GM23338 (cell line): ENCODE measurements around the gene SMYD3. TPM values are rescaled to one million over a fixed set of nuclear protein-coding genes. Genes with fewer than 3 reads are reported as not detected.

Experiments used
- ATAC-seq: fragments of 200-7000 bp; cut with Tn5 transposase; 3 replicates; pipeline ENCODE4 v1.9.1; 2020
- DNase-seq: peaks from one replicate; pipeline ENCODE4 v3.0.0-alpha.2; 2015; ENCODE audit warnings: low spot score
- H2AFZ ChIP-seq: fragments of 200-600 bp; sonication (generic); 2 replicates; pipeline ENCODE4 v1.8.0; 2016; ENCODE audit warnings: antibody characterized with exemption, mild to moderate bottlenecking, moderate library complexity
- H3F3A ChIP-seq: fragments of 200-600 bp; sonication (generic); replicated peaks from 2 replicates; pipeline ENCODE4 v1.8.0; 2017; ENCODE audit warnings: antibody characterized with exemption, mixed run types, low read depth
- H3K27ac ChIP-seq: fragments of 200-600 bp; sonication (generic); 2 replicates; pipeline ENCODE4 v1.6.1; 2016; ENCODE audit warnings: low read depth
- H3K27me3 ChIP-seq: fragments of 200-600 bp; sonication (generic); 2 replicates; pipeline ENCODE4 v1.8.0; 2016; ENCODE audit warnings: mild to moderate bottlenecking, mixed run types, moderate library complexity; ENCODE audit not compliant: insufficient read depth
- H3K36me3 ChIP-seq: fragments of 200-600 bp; sonication (generic); 2 replicates; pipeline ENCODE4 v1.8.0; 2016; ENCODE audit warnings: mild to moderate bottlenecking; ENCODE audit not compliant: insufficient read depth
- H3K4me1 ChIP-seq: fragments of 200-600 bp; sonication (generic); 2 replicates; pipeline ENCODE4 v1.8.0; 2016; ENCODE audit warnings: mild to moderate bottlenecking, moderate library complexity; ENCODE audit not compliant: insufficient read depth
- H3K4me2 ChIP-seq: fragments of 200-600 bp; sonication (generic); 2 replicates; pipeline ENCODE4 v1.7.1; 2017; ENCODE audit warnings: mixed run types
- H3K4me3 ChIP-seq: fragments of 200-600 bp; sonication (generic); 2 replicates; pipeline ENCODE4 v1.6.1; 2016; ENCODE audit warnings: mixed run types
- H3K79me2 ChIP-seq: fragments of 200-600 bp; sonication (generic); replicated peaks from 2 replicates; pipeline ENCODE4 v1.8.0; 2017; ENCODE audit warnings: mild to moderate bottlenecking; ENCODE audit not compliant: insufficient read depth
- H3K9me2 ChIP-seq: fragments of 200-600 bp; sonication (generic); 2 replicates; pipeline ENCODE4 v1.8.0; 2017; ENCODE audit not compliant: insufficient read depth
- H4K20me1 ChIP-seq: fragments of 200-600 bp; sonication (generic); replicated peaks from 2 replicates; pipeline ENCODE4 v1.8.0; 2017; ENCODE audit warnings: mild to moderate bottlenecking; ENCODE audit not compliant: insufficient read depth
- H3K27ac Mint-ChIP-seq: 2 replicates; pipeline ENCODE4 v1.8.0; 2020; ENCODE audit warnings: inconsistent platforms, mild to moderate bottlenecking, moderate library complexity, mixed read lengths
- H3K27me3 Mint-ChIP-seq: 3 replicates; pipeline ENCODE4 v1.8.0; 2022; ENCODE audit warnings: low read depth, mild to moderate bottlenecking, moderate library complexity, mixed read lengths, inconsistent platforms; ENCODE audit not compliant: insufficient read depth, poor library complexity
- H3K36me3 Mint-ChIP-seq: 3 replicates; pipeline ENCODE4 v1.8.0; 2021; ENCODE audit warnings: low read depth, mild to moderate bottlenecking, inconsistent platforms, moderate library complexity, mixed read lengths
- H3K4me1 Mint-ChIP-seq: 3 replicates; pipeline ENCODE4 v1.8.0; 2020; ENCODE audit warnings: mild to moderate bottlenecking, inconsistent platforms, mixed read lengths
- H3K4me3 Mint-ChIP-seq: 3 replicates; pipeline ENCODE4 v1.8.0; 2021; ENCODE audit warnings: moderate library complexity, mild to moderate bottlenecking, inconsistent platforms, mixed read lengths
- H3K9me3 Mint-ChIP-seq: 3 replicates; pipeline ENCODE4 v1.8.0; 2020; ENCODE audit warnings: moderate library complexity, mild to moderate bottlenecking, inconsistent platforms, mixed read lengths
- CREB1 ChIP-seq: fragments of 250-450 bp; sonication (Bioruptor Pico); IDR thresholded peaks from 2 replicates; pipeline ENCODE4 v1.5.0; 2020; ENCODE audit warnings: low read depth, mild to moderate bottlenecking, moderate library complexity
- NANOG ChIP-seq: IDR thresholded peaks from 2 replicates; pipeline ENCODE4 v1.6.1; 2016; ENCODE audit warnings: antibody characterized with exemption, borderline replicate concordance
- POLR2AphosphoS5 ChIP-seq: IDR thresholded peaks from 2 replicates; pipeline ENCODE4 v1.6.1; 2016; ENCODE audit warnings: antibody characterized with exemption, low read depth
- polyA plus RNA-seq: library from polyadenylated mRNA; unstranded; fragments of >200 nt; fragmentation: Nextera tagmentation; extraction: Ambion mirVana; gene quantifications from 2 replicates; pipeline ENCODE4 v1.2.1, GENCODE V29; 2016
- total RNA-seq: library from RNA; depleted of rRNA; stranded (reverse); fragments of >200 nt; shearing (Covaris generic); gene quantifications from 2 replicates; pipeline ENCODE4 v1.2.3, GENCODE V29; 2014
- TF ChIP-seq, protein P1 (sequence below): IDR thresholded peaks from 2 replicates; pipeline ENCODE4 v1.6.1; 2016; ENCODE audit warnings: antibody characterized with exemption
- TF ChIP-seq, protein P2 (sequence below): IDR thresholded peaks from one replicate; pipeline ENCODE4 v1.6.1; 2018; ENCODE audit warnings: antibody characterized with exemption; ENCODE audit not compliant: unreplicated experiment
- TF ChIP-seq, protein P3 (sequence below): fragments of 250-450 bp; sonication (Bioruptor Pico); IDR thresholded peaks from 2 replicates; pipeline ENCODE4 v1.5.0; 2020; ENCODE audit warnings: mild to moderate bottlenecking, moderate library complexity

The SMYD3 gene
- total and polyA plus RNA-seq, 2 experiments from 2014 or later = 31.8 to 34.4 TPM

DNA sequence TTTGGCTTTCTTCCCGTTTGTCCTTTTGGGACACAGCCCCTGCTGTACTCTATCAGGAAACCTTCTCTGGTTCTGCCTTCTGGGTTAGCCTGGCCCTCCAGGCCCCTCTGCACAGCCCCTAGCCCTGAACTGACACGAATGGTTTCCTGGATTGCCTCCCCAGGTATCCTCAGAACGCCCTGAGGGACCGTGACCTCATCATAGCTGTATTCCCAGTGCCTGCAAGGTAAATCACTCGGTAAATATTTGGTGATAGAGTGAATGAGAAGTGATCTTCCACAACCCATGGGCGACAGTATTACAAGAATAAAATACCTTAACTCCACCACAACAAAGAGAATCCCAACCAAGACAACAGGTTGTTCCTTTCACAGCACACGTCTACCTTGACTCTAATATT is 637.2 kb downstream of the SMYD3 start (continued):
- TF ChIP-seq, protein P1, sequence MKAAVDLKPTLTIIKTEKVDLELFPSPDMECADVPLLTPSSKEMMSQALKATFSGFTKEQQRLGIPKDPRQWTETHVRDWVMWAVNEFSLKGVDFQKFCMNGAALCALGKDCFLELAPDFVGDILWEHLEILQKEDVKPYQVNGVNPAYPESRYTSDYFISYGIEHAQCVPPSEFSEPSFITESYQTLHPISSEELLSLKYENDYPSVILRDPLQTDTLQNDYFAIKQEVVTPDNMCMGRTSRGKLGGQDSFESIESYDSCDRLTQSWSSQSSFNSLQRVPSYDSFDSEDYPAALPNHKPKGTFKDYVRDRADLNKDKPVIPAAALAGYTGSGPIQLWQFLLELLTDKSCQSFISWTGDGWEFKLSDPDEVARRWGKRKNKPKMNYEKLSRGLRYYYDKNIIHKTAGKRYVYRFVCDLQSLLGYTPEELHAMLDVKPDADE = no peak
- TF ChIP-seq, protein P2, sequence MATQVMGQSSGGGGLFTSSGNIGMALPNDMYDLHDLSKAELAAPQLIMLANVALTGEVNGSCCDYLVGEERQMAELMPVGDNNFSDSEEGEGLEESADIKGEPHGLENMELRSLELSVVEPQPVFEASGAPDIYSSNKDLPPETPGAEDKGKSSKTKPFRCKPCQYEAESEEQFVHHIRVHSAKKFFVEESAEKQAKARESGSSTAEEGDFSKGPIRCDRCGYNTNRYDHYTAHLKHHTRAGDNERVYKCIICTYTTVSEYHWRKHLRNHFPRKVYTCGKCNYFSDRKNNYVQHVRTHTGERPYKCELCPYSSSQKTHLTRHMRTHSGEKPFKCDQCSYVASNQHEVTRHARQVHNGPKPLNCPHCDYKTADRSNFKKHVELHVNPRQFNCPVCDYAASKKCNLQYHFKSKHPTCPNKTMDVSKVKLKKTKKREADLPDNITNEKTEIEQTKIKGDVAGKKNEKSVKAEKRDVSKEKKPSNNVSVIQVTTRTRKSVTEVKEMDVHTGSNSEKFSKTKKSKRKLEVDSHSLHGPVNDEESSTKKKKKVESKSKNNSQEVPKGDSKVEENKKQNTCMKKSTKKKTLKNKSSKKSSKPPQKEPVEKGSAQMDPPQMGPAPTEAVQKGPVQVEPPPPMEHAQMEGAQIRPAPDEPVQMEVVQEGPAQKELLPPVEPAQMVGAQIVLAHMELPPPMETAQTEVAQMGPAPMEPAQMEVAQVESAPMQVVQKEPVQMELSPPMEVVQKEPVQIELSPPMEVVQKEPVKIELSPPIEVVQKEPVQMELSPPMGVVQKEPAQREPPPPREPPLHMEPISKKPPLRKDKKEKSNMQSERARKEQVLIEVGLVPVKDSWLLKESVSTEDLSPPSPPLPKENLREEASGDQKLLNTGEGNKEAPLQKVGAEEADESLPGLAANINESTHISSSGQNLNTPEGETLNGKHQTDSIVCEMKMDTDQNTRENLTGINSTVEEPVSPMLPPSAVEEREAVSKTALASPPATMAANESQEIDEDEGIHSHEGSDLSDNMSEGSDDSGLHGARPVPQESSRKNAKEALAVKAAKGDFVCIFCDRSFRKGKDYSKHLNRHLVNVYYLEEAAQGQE = no peak

DNA sequence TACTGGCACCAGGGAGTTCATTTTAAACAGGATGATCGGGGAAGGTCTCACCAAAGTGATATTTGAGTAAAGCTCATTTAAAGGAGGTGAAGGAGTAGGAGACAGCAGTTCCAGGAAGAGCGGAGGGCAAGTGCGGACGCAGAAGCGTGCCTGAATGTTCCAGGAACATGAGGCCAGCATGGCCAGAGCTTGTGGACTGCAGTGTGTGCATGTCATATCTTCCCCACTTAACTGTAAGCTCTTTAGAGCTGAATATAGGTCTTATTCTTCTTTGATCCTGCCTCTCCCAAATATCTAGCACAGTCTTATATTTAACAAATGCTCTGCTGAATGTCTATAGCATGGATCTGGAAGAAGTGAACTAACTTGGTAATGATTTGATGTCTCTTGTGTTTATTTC is 639.3 kb downstream of the SMYD3 start:
- Histone ChIP-seq H3K4me1 (no peaks in the 10 kb centered on the region), H3K27ac (no peak overlapping the region), H3F3A (no peaks in the 10 kb centered on the region), H3K36me3 (no peaks in the 10 kb centered on the region), H3K4me2 (no peak overlapping the region), H3K4me3 (no peak overlapping the region), H3K9me2 (no peaks in the 10 kb centered on the region), H2AFZ (no peak overlapping the region), H4K20me1 (no peaks in the 10 kb centered on the region), H3K27me3 (no peaks in the 10 kb centered on the region), H3K79me2 (no peaks in the 10 kb centered on the region)
- H3K4me3 Mint-ChIP-seq = no peak overlapping the region
- DNase-seq (no peak), ATAC-seq (no peak)
- no peaks in the 10 kb centered on the region for H3K9me3 Mint-ChIP-seq
- peaks cover 4% of the 10 kb centered on the region for H3K27me3 Mint-ChIP-seq
- H3K27ac Mint-ChIP-seq = no peak overlapping the region
- TF ChIP-seq NANOG (no peak), POLR2AphosphoS5 (no peak), CREB1 (CRISPR knock-in tag) (no peak)
- TF ChIP-seq, protein P2 = no peak
- TF ChIP-seq, protein P3, sequence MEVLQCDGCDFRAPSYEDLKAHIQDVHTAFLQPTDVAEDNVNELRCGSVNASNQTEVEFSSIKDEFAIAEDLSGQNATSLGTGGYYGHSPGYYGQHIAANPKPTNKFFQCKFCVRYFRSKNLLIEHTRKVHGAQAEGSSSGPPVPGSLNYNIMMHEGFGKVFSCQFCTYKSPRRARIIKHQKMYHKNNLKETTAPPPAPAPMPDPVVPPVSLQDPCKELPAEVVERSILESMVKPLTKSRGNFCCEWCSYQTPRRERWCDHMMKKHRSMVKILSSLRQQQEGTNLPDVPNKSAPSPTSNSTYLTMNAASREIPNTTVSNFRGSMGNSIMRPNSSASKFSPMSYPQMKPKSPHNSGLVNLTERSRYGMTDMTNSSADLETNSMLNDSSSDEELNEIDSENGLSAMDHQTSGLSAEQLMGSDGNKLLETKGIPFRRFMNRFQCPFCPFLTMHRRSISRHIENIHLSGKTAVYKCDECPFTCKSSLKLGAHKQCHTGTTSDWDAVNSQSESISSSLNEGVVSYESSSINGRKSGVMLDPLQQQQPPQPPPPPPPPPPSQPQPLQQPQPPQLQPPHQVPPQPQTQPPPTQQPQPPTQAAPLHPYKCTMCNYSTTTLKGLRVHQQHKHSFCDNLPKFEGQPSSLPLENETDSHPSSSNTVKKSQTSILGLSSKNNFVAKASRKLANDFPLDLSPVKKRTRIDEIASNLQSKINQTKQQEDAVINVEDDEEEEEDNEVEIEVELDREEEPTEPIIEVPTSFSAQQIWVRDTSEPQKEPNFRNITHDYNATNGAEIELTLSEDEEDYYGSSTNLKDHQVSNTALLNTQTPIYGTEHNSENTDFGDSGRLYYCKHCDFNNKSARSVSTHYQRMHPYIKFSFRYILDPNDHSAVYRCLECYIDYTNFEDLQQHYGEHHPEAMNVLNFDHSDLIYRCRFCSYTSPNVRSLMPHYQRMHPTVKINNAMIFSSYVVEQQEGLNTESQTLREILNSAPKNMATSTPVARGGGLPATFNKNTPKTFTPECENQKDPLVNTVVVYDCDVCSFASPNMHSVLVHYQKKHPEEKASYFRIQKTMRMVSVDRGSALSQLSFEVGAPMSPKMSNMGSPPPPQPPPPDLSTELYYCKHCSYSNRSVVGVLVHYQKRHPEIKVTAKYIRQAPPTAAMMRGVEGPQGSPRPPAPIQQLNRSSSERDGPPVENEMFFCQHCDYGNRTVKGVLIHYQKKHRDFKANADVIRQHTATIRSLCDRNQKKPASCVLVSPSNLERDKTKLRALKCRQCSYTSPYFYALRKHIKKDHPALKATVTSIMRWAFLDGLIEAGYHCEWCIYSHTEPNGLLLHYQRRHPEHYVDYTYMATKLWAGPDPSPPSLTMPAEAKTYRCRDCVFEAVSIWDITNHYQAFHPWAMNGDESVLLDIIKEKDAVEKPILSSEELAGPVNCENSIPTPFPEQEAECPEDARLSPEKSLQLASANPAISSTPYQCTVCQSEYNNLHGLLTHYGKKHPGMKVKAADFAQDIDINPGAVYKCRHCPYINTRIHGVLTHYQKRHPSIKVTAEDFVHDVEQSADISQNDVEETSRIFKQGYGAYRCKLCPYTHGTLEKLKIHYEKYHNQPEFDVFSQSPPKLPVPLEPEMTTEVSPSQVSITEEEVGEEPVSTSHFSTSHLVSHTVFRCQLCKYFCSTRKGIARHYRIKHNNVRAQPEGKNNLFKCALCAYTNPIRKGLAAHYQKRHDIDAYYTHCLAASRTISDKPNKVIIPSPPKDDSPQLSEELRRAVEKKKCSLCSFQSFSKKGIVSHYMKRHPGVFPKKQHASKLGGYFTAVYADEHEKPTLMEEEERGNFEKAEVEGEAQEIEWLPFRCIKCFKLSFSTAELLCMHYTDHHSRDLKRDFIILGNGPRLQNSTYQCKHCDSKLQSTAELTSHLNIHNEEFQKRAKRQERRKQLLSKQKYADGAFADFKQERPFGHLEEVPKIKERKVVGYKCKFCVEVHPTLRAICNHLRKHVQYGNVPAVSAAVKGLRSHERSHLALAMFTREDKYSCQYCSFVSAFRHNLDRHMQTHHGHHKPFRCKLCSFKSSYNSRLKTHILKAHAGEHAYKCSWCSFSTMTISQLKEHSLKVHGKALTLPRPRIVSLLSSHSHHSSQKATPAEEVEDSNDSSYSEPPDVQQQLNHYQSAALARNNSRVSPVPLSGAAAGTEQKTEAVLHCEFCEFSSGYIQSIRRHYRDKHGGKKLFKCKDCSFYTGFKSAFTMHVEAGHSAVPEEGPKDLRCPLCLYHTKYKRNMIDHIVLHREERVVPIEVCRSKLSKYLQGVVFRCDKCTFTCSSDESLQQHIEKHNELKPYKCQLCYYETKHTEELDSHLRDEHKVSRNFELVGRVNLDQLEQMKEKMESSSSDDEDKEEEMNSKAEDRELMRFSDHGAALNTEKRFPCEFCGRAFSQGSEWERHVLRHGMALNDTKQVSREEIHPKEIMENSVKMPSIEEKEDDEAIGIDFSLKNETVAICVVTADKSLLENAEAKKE (CRISPR knock-in tag) = no peak
- no peaks in the 10 kb centered on the region for H3K36me3 Mint-ChIP-seq
- no peaks in the 10 kb centered on the region for H3K4me1 Mint-ChIP-seq
